HepG2 (cell line): ENCODE data around the gene TNP2. TPM values are rescaled to one million over a fixed set of nuclear protein-coding genes. Genes with fewer than 3 reads are reported as not detected.

Experiments used
- AKAP8 ChIP-seq: sonication (generic); formaldehyde crosslinking; IDR thresholded peaks from 2 replicates; pipeline ENCODE4 v1.5.1; 2020; ENCODE audit warnings: mild to moderate bottlenecking, missing genetic modification reagents
- EED ChIP-seq: sonication (generic); formaldehyde crosslinking; IDR thresholded peaks from 2 replicates; pipeline ENCODE4 v1.5.0; 2020; ENCODE audit warnings: mild to moderate bottlenecking, missing genetic modification reagents
- FOXK1 ChIP-seq: sonication (generic); formaldehyde crosslinking; IDR thresholded peaks from 2 replicates; pipeline ENCODE4 v1.4.0; 2020; ENCODE audit warnings: low read depth, missing genetic modification reagents, borderline replicate concordance
- JUND ChIP-seq: sonication (generic); formaldehyde crosslinking; IDR thresholded peaks from 2 replicates; pipeline ENCODE4 v1.8.0; 2022; ENCODE audit warnings: mild to moderate bottlenecking, missing genetic modification reagents
- KMT2B ChIP-seq: IDR thresholded peaks from 2 replicates; pipeline ENCODE4 v1.6.1; 2016; ENCODE audit warnings: missing genetic modification reagents, missing compliant biosample characterization
- NFAT5 ChIP-seq: sonication (generic); formaldehyde crosslinking; IDR thresholded peaks from 2 replicates; pipeline ENCODE4 v1.4.0; 2020; ENCODE audit warnings: missing genetic modification reagents
- SAFB2 ChIP-seq: sonication (generic); formaldehyde crosslinking; IDR thresholded peaks from 2 replicates; pipeline ENCODE4 v1.5.1; 2020; ENCODE audit warnings: missing genetic modification reagents, low read depth, mild to moderate bottlenecking, borderline replicate concordance
- TBX3 ChIP-seq: fragments of 450-650 bp; IDR thresholded peaks from 2 replicates; pipeline ENCODE4 v1.6.1; 2017; ENCODE audit warnings: antibody characterized with exemption, mild to moderate bottlenecking, inconsistent platforms, borderline replicate concordance
- TFAP4 ChIP-seq: sonication (generic); IDR thresholded peaks from 2 replicates; pipeline ENCODE4 v1.6.1; 2016; ENCODE audit warnings: low read depth, borderline replicate concordance
- TMF1 ChIP-seq: sonication (generic); formaldehyde crosslinking; IDR thresholded peaks from 2 replicates; pipeline ENCODE4 v1.8.1; 2022; ENCODE audit warnings: low read depth, missing genetic modification reagents
- ZBTB2 ChIP-seq: sonication (generic); formaldehyde crosslinking; IDR thresholded peaks from 2 replicates; pipeline ENCODE4 v1.8.0; 2022; ENCODE audit warnings: low read depth, missing genetic modification reagents
- ZFP37 ChIP-seq: sonication (generic); formaldehyde crosslinking; IDR thresholded peaks from 2 replicates; pipeline ENCODE4 v1.4.0; 2020; ENCODE audit warnings: missing genetic modification reagents, borderline replicate concordance
- ZNF142 ChIP-seq: sonication (generic); formaldehyde crosslinking; IDR thresholded peaks from 2 replicates; pipeline ENCODE4 v1.4.0; 2020; ENCODE audit warnings: missing genetic modification reagents
- ZNF749 ChIP-seq: sonication (generic); formaldehyde crosslinking; IDR thresholded peaks from 2 replicates; pipeline ENCODE4 v1.8.0; 2022; ENCODE audit warnings: mild to moderate bottlenecking, missing genetic modification reagents, moderate library complexity, borderline replicate concordance
- ZNF816 ChIP-seq: sonication (generic); formaldehyde crosslinking; IDR thresholded peaks from 2 replicates; pipeline ENCODE4 v1.8.0; 2022; ENCODE audit warnings: missing genetic modification reagents, mild to moderate bottlenecking, borderline replicate concordance
- polyA plus RNA-seq, 8 experiments: library from polyadenylated mRNA; depleted of rRNA in 3 of 8; stranded (reverse) in 7 of 8; unstranded in 1 of 8; fragments of >200 nt; fragmentation: Illumina TruSeq in 4 of 8; extraction: Trizol in 4 of 8; gene quantifications; 2 replicates each; pipeline versions ENCODE4 v1.2.1 to v1.2.3, GENCODE V29; 2011 to 2016; ENCODE audit warnings: low read depth in 4 of 8, missing spikeins in 1 of 8, mixed read lengths in 1 of 8; ENCODE audit not compliant: insufficient read depth in 1 of 8
- total RNA-seq, 5 experiments: library from RNA; depleted of rRNA; stranded (reverse); fragments of >200 nt; fragmentation: Illumina TruSeq; extraction: Trizol; gene quantifications; 2 replicates each; pipeline ENCODE4 v1.2.3, GENCODE V29; 2016; ENCODE audit warnings: low read depth in 1 of 5

The TNP2 gene
- total and polyA plus RNA-seq, 2 of the 13 experiments (the other 11 are each of a cell fraction or from before 2014, with no cell fraction given): not detected

- TF ChIP-seq ZNF142 (peak; percentile 3; the same call in 1 of the 2 replicates), FOXK1 (0 out of 2 replicates have a peak, but pooled peaks have one; percentile 19), NFAT5 (peak; percentile 49; the same call in 1 of the 2 replicates), ZBTB2 (0 out of 2 replicates have a peak, but pooled peaks have one; percentile 61), TFAP4 (peak; percentile 96), JUND (CRISPR knock-in tag) (no peak), TMF1 (CRISPR knock-in tag) (peak; percentile 79), ZFP37 (0 out of 2 replicates have a peak, but pooled peaks have one; percentile 43), AKAP8 (CRISPR knock-in tag) (peak; percentile 55; the same call in 1 of the 2 replicates), KMT2B (CRISPR knock-in tag) (0 out of 2 replicates have a peak, but pooled peaks have one; percentile 9), EED (CRISPR knock-in tag) (peak; percentile 61; the same call in 1 of the 2 replicates), ZNF749 (no peak), SAFB2 (CRISPR knock-in tag) (peak; percentile 85; the same call in 1 of the 2 replicates), TBX3 (peak; percentile 9; the same call in 1 of the 2 replicates), ZNF816 (CRISPR knock-in tag) (peak; percentile 71; the same call in 1 of the 2 replicates)
These were observed 28.5 kb upstream of the TNP2 start (continued) for GRCh38 chr16:11297492-11298142.
